WI38 (cell line): ENCODE results near the gene SLC13A2.
"Not testable (repeated sequence)": the region's sequence is repeated elsewhere in the genome, so short reads cannot be mapped to it uniquely, and the experiment has no call there.

Experiments
- H3K4me3 ChIP-seq: 2 replicates; pipeline ENCODE4 v1.5.1; 2011; ENCODE audit warnings: low read depth, mild to moderate bottlenecking, control low read depth, low read length
- TF ChIP-seq, protein P1 (sequence below): IDR thresholded peaks from 2 replicates; pipeline ENCODE4 v1.5.1; 2012; ENCODE audit warnings: low read depth, mild to moderate bottlenecking, control low read depth, low read length

SLC13A2 gene

DNA sequence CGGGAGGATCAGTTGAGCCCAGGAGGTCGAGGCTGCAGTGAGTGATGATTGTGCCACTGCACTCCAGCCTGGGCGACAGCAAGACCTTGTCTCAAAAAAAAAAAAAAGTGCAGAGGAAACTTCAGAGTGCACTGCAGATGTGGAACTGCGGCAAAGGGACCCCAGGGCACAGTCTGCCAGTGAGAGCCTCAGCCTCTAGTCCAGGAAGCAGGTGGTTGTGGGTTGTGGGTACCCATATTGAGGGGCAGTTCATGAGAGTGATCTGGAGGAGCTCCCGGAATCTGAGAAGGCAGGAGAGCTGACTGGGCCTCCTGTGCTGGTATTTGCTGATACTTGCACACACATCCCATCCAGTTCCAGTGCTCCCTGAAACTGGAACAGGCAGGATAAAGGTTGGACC is 45.8 kb downstream of the SLC13A2 start:
- TF ChIP-seq, protein P1, sequence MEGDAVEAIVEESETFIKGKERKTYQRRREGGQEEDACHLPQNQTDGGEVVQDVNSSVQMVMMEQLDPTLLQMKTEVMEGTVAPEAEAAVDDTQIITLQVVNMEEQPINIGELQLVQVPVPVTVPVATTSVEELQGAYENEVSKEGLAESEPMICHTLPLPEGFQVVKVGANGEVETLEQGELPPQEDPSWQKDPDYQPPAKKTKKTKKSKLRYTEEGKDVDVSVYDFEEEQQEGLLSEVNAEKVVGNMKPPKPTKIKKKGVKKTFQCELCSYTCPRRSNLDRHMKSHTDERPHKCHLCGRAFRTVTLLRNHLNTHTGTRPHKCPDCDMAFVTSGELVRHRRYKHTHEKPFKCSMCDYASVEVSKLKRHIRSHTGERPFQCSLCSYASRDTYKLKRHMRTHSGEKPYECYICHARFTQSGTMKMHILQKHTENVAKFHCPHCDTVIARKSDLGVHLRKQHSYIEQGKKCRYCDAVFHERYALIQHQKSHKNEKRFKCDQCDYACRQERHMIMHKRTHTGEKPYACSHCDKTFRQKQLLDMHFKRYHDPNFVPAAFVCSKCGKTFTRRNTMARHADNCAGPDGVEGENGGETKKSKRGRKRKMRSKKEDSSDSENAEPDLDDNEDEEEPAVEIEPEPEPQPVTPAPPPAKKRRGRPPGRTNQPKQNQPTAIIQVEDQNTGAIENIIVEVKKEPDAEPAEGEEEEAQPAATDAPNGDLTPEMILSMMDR, result no peak
- no peak overlapping the region for H3K4me3 ChIP-seq

GRCh38 chr17:28520687-28521086 is 47.2 kb downstream of the SLC13A2 start:
- TF ChIP-seq, protein P1, result no peak
- H3K4me3 ChIP-seq, result no peak overlapping the region

DNA sequence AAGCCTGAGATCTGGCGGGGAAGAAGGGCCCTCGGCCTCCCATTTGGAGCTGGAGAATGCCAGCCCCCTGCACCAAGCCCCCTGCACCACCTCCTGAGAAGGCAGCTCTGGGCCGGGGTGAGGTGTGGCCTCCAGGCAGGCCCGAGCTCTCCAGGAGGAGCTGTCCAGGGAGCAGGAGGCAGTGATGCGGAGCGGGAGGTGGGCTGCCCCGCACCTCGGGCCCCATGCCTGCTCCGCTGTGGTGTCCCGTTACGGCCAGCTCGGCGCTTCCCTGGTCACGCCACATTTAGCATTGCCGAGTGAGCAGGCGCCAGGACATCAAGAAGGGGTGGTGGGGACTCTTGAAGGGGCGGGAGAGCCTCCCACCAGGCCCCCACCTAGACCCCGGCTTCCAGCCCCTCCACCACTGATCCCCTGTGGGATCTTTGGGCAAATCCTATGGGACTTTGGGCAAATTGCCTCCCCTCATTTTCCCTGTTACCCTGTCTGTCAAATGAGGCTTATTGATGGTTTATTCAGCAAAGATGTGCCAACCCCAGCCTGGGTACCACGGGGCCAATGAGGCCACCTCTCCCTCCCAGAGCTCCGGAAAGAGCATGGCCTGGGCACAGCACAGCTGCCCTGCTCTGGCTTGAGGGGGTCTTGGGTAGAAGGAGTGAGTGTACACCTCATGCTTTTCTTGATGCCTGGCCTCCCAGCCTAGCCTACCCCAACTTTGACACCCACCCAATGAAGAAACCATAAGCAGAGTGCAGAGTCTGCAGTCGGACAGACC is 48.1 kb downstream of the SLC13A2 start:
- TF ChIP-seq, protein P1, result no peak
- H3K4me3 ChIP-seq, result no peak overlapping the region

- H3K4me3 ChIP-seq, result not testable (repeated sequence)
Measured at GRCh38 chr17:28522281-28522680, 48.8 kb downstream of the SLC13A2 start.

- TF ChIP-seq, protein P1, result no peak
- no peak overlapping the region for H3K4me3 ChIP-seq
Measured at GRCh38 chr17:28523186-28523585, 49.7 kb downstream of the SLC13A2 start.

DNA sequence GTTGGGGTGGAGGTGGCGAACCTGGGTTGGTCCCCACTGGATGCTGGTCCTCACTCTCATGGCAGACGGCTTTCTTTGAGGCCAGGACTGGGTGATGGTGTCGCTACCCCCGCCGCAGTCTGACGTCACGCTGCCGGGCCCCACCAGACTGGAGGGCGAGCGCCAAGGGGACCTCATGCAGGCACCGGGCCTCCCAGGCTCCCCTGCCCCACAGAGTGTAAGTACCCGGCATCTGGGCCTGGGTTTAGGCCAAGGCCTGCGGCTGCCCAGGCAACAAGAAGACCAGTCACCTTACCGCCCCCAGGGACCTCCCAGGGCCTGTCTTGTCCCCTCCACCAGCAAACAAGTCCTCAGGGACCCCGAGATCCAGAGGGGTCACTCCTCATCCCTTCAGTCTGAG is 50.4 kb downstream of the SLC13A2 start:
- TF ChIP-seq, protein P1, result no peak
- no peak overlapping the region for H3K4me3 ChIP-seq

GRCh38 chr17:28524476-28525424 is 51.3 kb downstream of the SLC13A2 start:
- H3K4me3 ChIP-seq, result no peak overlapping the region
- TF ChIP-seq, protein P1, result no peak
